ENCODE measurements around the gene MNX1.

Gene MNX1

GRCh38 chr7:156979711-156980110 is 30.8 kb downstream of the MNX1 start:
- no peak for DNase-seq (ENCODE audit: extremely low read depth in 1 of 2, low read depth in 1 of 2)

GRCh38 chr7:156979007-156979606 is 31.4 kb downstream of the MNX1 start:
- no peak for DNase-seq (ENCODE audit: extremely low read depth in 1 of 2, low read depth in 1 of 2)

GRCh38 chr7:156975620-156976019 is 34.8 kb downstream of the MNX1 start:
- no peak for DNase-seq (ENCODE audit: extremely low read depth in 1 of 2, low read depth in 1 of 2)

- DNase-seq (ENCODE audit: extremely low read depth in 1 of 2, low read depth in 1 of 2): no peak
Observed at GRCh38 chr7:156969972-156970420, 40.5 kb downstream of the MNX1 start.

GRCh38 chr7:156968183-156968582 is 42.3 kb downstream of the MNX1 start:
- no peak for DNase-seq (ENCODE audit: extremely low read depth in 1 of 2, low read depth in 1 of 2)

GRCh38 chr7:156966387-156966786 is 44.1 kb downstream of the MNX1 start:
- DNase-seq (ENCODE audit: extremely low read depth in 1 of 2, low read depth in 1 of 2): no peak

- DNase-seq (ENCODE audit: extremely low read depth in 1 of 2, low read depth in 1 of 2): no peak
Observed at GRCh38 chr7:156964971-156965370, 45.5 kb downstream of the MNX1 start.

- DNase-seq (ENCODE audit: extremely low read depth in 1 of 2, low read depth in 1 of 2): no peak
Observed at GRCh38 chr7:156963472-156963871, 47.0 kb downstream of the MNX1 start.

GRCh38 chr7:156962897-156963296 is 47.6 kb downstream of the MNX1 start:
- DNase-seq (ENCODE audit: extremely low read depth in 1 of 2, low read depth in 1 of 2): no peak

GRCh38 chr7:156962145-156962544 is 48.3 kb downstream of the MNX1 start:
- no peak for DNase-seq (ENCODE audit: extremely low read depth in 1 of 2, low read depth in 1 of 2)

- no peak for DNase-seq (ENCODE audit: extremely low read depth in 1 of 2, low read depth in 1 of 2)
Observed at GRCh38 chr7:156956727-156957126, 53.7 kb downstream of the MNX1 start.

- DNase-seq (ENCODE audit: extremely low read depth in 1 of 2, low read depth in 1 of 2): no peak
Observed at GRCh38 chr7:156954941-156955340, 55.5 kb downstream of the MNX1 start.

All from activated CD8-positive, alpha-beta memory T cell treated with anti-CD3 and anti-CD28 coated beads for 1 hour (primary cell).